Measurements from ENCODE around the gene DNER.

DNA sequence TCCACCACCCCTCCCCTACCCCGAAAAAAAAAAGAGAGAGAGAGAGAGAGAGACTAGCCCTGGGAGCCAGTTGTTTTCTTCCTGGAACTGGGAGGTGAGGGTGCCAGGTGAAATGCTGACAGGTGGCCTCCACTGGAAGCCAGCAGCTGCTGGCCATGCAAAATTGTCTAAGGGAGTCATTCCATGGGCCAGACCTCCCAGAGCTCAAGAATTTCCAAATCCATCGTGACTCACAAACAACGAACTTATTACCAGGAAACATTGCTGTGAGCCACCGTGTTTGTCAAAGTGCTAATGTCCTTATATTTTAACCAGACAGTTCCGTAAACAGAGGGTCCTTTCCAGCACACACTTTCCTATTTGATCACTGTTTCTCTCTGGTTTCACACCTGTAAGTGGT lies 374.7 kb downstream of the DNER start:
- TF ChIP-seq CTCF (conservative IDR thresholded peaks at IDR 0.05; ENCODE audit: low read depth, low read length): no peak
- no peak for TF ChIP-seq POLR2A (IDR thresholded peaks at IDR 0.05; ENCODE audit: low read depth, low read length)
- TF ChIP-seq, protein P1, sequence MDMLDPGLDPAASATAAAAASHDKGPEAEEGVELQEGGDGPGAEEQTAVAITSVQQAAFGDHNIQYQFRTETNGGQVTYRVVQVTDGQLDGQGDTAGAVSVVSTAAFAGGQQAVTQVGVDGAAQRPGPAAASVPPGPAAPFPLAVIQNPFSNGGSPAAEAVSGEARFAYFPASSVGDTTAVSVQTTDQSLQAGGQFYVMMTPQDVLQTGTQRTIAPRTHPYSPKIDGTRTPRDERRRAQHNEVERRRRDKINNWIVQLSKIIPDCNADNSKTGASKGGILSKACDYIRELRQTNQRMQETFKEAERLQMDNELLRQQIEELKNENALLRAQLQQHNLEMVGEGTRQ (IDR thresholded peaks at IDR 0.05; ENCODE audit: low read depth, low read length): no peak
- no peak for TF ChIP-seq RCOR1 (IDR thresholded peaks at IDR 0.05; ENCODE audit: insufficient replicate concordance, low read length)
- TF ChIP-seq RFX5 (IDR thresholded peaks at IDR 0.05; ENCODE audit: low read depth, low read length): no peak
- no peak for TF ChIP-seq MAFK (IDR thresholded peaks at IDR 0.05; ENCODE audit: low read depth, low read length)
- TF ChIP-seq BHLHE40 (IDR thresholded peaks at IDR 0.05; ENCODE audit: low read depth, low read length): no peak
- TF ChIP-seq CHD1 (IDR thresholded peaks at IDR 0.05; ENCODE audit: low read depth, low read length): no peak
- TF ChIP-seq RAD21 (IDR thresholded peaks at IDR 0.05; ENCODE audit: low read length): no peak
- TF ChIP-seq, protein P2, sequence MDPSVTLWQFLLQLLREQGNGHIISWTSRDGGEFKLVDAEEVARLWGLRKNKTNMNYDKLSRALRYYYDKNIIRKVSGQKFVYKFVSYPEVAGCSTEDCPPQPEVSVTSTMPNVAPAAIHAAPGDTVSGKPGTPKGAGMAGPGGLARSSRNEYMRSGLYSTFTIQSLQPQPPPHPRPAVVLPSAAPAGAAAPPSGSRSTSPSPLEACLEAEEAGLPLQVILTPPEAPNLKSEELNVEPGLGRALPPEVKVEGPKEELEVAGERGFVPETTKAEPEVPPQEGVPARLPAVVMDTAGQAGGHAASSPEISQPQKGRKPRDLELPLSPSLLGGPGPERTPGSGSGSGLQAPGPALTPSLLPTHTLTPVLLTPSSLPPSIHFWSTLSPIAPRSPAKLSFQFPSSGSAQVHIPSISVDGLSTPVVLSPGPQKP (IDR thresholded peaks at IDR 0.05; ENCODE audit: borderline replicate concordance, low read depth, low read length): no peak
- no peak for TF ChIP-seq SMC3 (IDR thresholded peaks at IDR 0.05; ENCODE audit: low read depth, low read length)
- TF ChIP-seq CEBPB (IDR thresholded peaks at IDR 0.05; ENCODE audit: low read depth, low read length): no peak
- TF ChIP-seq FOS (IDR thresholded peaks at IDR 0.05; ENCODE audit: low read depth, low read length): no peak
- TF ChIP-seq MXI1 (IDR thresholded peaks at IDR 0.05; ENCODE audit: borderline replicate concordance, low read depth, low read length): no peak

All from IMR-90 (cell line).